CD4-positive, alpha-beta T cell treated with Interleukin-4 for 1 hour (primary cell): Measurements from ENCODE around the gene SULT2B1.
"Not testable (repeated sequence)": the region's sequence is repeated elsewhere in the genome, so short reads cannot be mapped to it uniquely, and the experiment has no call there.

Source experiments
- DNase-seq, 2 donors: peaks; one replicate each; pipeline ENCODE4 v3.0.0-alpha.2; 2020 to 2022

SULT2B1 gene

GRCh38 chr19:48551437-48552302, at the start of gene SULT2B1:
Gene SULT2B1 (plus strand): TSS chr19:48552172. CDS start chr19:48552253, 81 bp downstream.
- no peak for DNase-seq

- DNase-seq: no peak
Observed at GRCh38 chr19:48502350-48503018, 49.5 kb upstream of the SULT2B1 start.

GRCh38 chr19:48506138-48506733, 45.7 kb upstream of the SULT2B1 start:
- DNase-seq: peak in 1 of 2 donors; percentile 76

- DNase-seq: no peak
Observed at GRCh38 chr19:48507911-48508439, 44.0 kb upstream of the SULT2B1 start.

- no peak for DNase-seq
Observed at GRCh38 chr19:48508729-48509411, 43.1 kb upstream of the SULT2B1 start.

- no peak for DNase-seq
Observed at GRCh38 chr19:48509467-48510194, 42.3 kb upstream of the SULT2B1 start.

GRCh38 chr19:48510421-48511268, 41.3 kb upstream of the SULT2B1 start:
- peak; percentile 73 to 78 for DNase-seq

GRCh38 chr19:48511321-48511731, 40.6 kb upstream of the SULT2B1 start:
- DNase-seq: no peak

- DNase-seq: peak; percentile 91 to 94
Observed at GRCh38 chr19:48511800-48512503, 40.0 kb upstream of the SULT2B1 start, which contains the start of gene LMTK3. Gene LMTK3 (minus strand): TSS chr19:48511835. CDS start chr19:48511576, 259 bp downstream.

- peak in 1 of 2 donors; percentile 32 for DNase-seq
Observed at GRCh38 chr19:48512504-48513288, 39.3 kb upstream of the SULT2B1 start.

GRCh38 chr19:48513289-48514122, 38.5 kb upstream of the SULT2B1 start:
- DNase-seq: peak; percentile 80 to 83

- no peak for DNase-seq
Observed at GRCh38 chr19:48514123-48514458, 37.9 kb upstream of the SULT2B1 start.

GRCh38 chr19:48516536-48516935, 35.4 kb upstream of the SULT2B1 start:
- no peak for DNase-seq

GRCh38 chr19:48518207-48518606, 33.8 kb upstream of the SULT2B1 start:
- no peak for DNase-seq

GRCh38 chr19:48519426-48519825, 32.5 kb upstream of the SULT2B1 start:
- DNase-seq: not testable (repeated sequence)

- DNase-seq: no peak
Observed at GRCh38 chr19:48520134-48520533, 31.8 kb upstream of the SULT2B1 start.

- no peak for DNase-seq
Observed at GRCh38 chr19:48524221-48524620, 27.8 kb upstream of the SULT2B1 start.

- DNase-seq: no peak
Observed at GRCh38 chr19:48524732-48525131, 27.2 kb upstream of the SULT2B1 start.

- no peak for DNase-seq
Observed at GRCh38 chr19:48529156-48529555, 22.8 kb upstream of the SULT2B1 start.
